GM13977 (cell line): ENCODE data around the gene AFMID.
"Not testable (repeated sequence)": the region's sequence is repeated elsewhere in the genome, so short reads cannot be mapped to it uniquely, and the experiment has no call there.

Experiments used
- DNase-seq: peaks from one replicate; pipeline ENCODE4 v3.0.0; 2012; ENCODE audit warnings: low spot score
- CTCF ChIP-seq: IDR thresholded peaks from 2 replicates; pipeline ENCODE4 v1.5.1; 2012; ENCODE audit warnings: mild to moderate bottlenecking, control low read depth; ENCODE audit not compliant: insufficient read depth; ENCODE audit errors: extremely low read depth, missing control alignments
- in situ Hi-C: fragments of 300-500 bp; cut with MboI; formaldehyde crosslinking; loops from one replicate; pipeline ENCODE4 v1.12.0; 2022; ENCODE audit warnings: low sequenced_read_pairs, low pct_unique_long_range_greater_than_20kb, mixed read lengths, inconsistent platforms; ENCODE audit not compliant: unreplicated experiment

The AFMID gene

GRCh38 chr17:78233678-78234077 lies 46.5 kb downstream of the AFMID start:
- in situ Hi-C loops = no loop called here
- no peak for DNase-seq
- no peak for TF ChIP-seq CTCF

GRCh38 chr17:78234261-78234865 lies 47.2 kb downstream of the AFMID start:
- no peak for TF ChIP-seq CTCF
- DNase-seq = no peak
- in situ Hi-C loops = no loop called here

- DNase-seq, in situ Hi-C loops: not testable (repeated sequence)
Observed at GRCh38 chr17:78235022-78235421, 47.9 kb downstream of the AFMID start.

GRCh38 chr17:78235885-78236284 lies 48.7 kb downstream of the AFMID start:
- TF ChIP-seq CTCF = no peak
- in situ Hi-C loops = no loop called here
- no peak for DNase-seq

- TF ChIP-seq CTCF = no peak
- DNase-seq = no peak
- in situ Hi-C loops = no loop called here
Observed at GRCh38 chr17:78236362-78237127, 49.4 kb downstream of the AFMID start.

GRCh38 chr17:78237401-78238012 lies 50.3 kb downstream of the AFMID start:
- TF ChIP-seq CTCF = no peak
- in situ Hi-C loops = no loop called here
- DNase-seq = no peak
